H1 (cell line): ENCODE results near the gene DCTN3. TPM values are rescaled to one million over a fixed set of nuclear protein-coding genes. Genes with fewer than 3 reads are reported as not detected.

Experiments
- CTCF ChIA-PET: fragments of 300-600 bp; sonication (Branson Sonifier 250); formaldehyde crosslinking; loops from one replicate; lab custom pipeline; 2021; ENCODE audit not compliant: partially characterized antibody; lab: Charles Lee
- POLR2A ChIA-PET: fragments of 300-600 bp; sonication (Branson Sonifier 250); formaldehyde crosslinking; loops from one replicate; lab custom pipeline; 2021; ENCODE audit warnings: inconsistent platforms; ENCODE audit not compliant: partially characterized antibody; lab: Charles Lee
- DNase-seq, 2 experiments: peaks; one replicate each; pipeline versions ENCODE4 v3.0.0 to v3.0.0-alpha.2; 2010 to 2022; ENCODE audit warnings: low spot score in 2 of 2, low read depth in 1 of 2, mixed read lengths in 1 of 2
- FAIRE-seq: peaks from 2 replicates; lab custom pipeline; 2011; peaks lifted over from hg19 to GRCh38; lab: Jason Lieb, UNC
- H2AFZ ChIP-seq: 2 replicates; pipeline ENCODE4 v1.8.1; 2012; ENCODE audit warnings: low read length, inconsistent platforms
- H2AK5ac ChIP-seq: 2 replicates; pipeline ENCODE4 v1.6.1; 2013; ENCODE audit warnings: low read depth, low read length
- H2BK120ac ChIP-seq: replicated peaks from 2 replicates; pipeline ENCODE3; 2013; ENCODE audit warnings: low read depth, low read length, inconsistent platforms
- H2BK12ac ChIP-seq: 2 replicates; pipeline ENCODE4 v1.6.1; 2013; ENCODE audit warnings: low read depth, low read length
- H2BK15ac ChIP-seq: 2 replicates; pipeline ENCODE4 v1.6.1; 2013; ENCODE audit warnings: low read length
- H2BK20ac ChIP-seq: 2 replicates; pipeline ENCODE4 v1.6.1; 2013; ENCODE audit warnings: low read length
- H2BK5ac ChIP-seq: 2 replicates; pipeline ENCODE4 v1.6.1; 2013; ENCODE audit warnings: low read depth, low read length
- H3K14ac ChIP-seq: 2 replicates; pipeline ENCODE4 v1.6.1; 2013; ENCODE audit warnings: inconsistent platforms; ENCODE audit not compliant: insufficient read length
- H3K18ac ChIP-seq: 2 replicates; pipeline ENCODE4 v1.6.1; 2013; ENCODE audit warnings: low read length; ENCODE audit errors: extremely low read depth
- H3K23ac ChIP-seq: 2 replicates; pipeline ENCODE4 v1.6.1; 2013; ENCODE audit warnings: inconsistent platforms; ENCODE audit not compliant: insufficient read length
- H3K23me2 ChIP-seq: 2 replicates; pipeline ENCODE4 v1.6.1; 2013; ENCODE audit warnings: low read depth, low read length
- H3K27ac ChIP-seq: 2 replicates; pipeline ENCODE4 v1.6.1; 2011; ENCODE audit warnings: low read depth, low read length, inconsistent platforms
- H3K27me3 ChIP-seq, 4 experiments: replicated peaks in 1 of 4; 1 replicate in 1 of 4; 2 replicates in 3 of 4; pipeline versions ENCODE4 v1.6.1 to v1.8.1; 2011 to 2013; ENCODE audit warnings: low read length in 3 of 4, mild to moderate bottlenecking in 3 of 4, inconsistent platforms in 2 of 4, mixed read lengths in 2 of 4, moderate library complexity in 1 of 4; ENCODE audit not compliant: control insufficient read depth in 3 of 4, insufficient read depth in 3 of 4; ENCODE audit errors: extremely low read depth in 1 of 4
- H3K36me3 ChIP-seq, 4 experiments: 2 replicates each; pipeline versions ENCODE4 v1.6.1 to v1.8.1; 2011 to 2013; ENCODE audit warnings: mild to moderate bottlenecking in 4 of 4, low read length in 3 of 4, moderate library complexity in 2 of 4, control low read depth in 1 of 4, inconsistent platforms in 1 of 4; ENCODE audit not compliant: insufficient read depth in 4 of 4, control insufficient read depth in 2 of 4
- H3K4ac ChIP-seq: replicated peaks from 2 replicates; pipeline ENCODE3; 2013; ENCODE audit warnings: low read length, low read depth, mixed read lengths, inconsistent platforms; ENCODE audit not compliant: insufficient read length
- H3K4me1 ChIP-seq, 4 experiments: replicated peaks in 1 of 4; 1 replicate in 1 of 4; 2 replicates in 3 of 4; pipeline versions ENCODE4 v1.6.1 to v1.8.1; 2011 to 2013; ENCODE audit warnings: low read length in 3 of 4, inconsistent platforms in 2 of 4, mixed read lengths in 1 of 4; ENCODE audit not compliant: insufficient read depth in 4 of 4, control insufficient read depth in 3 of 4
- H3K4me2 ChIP-seq, 2 experiments: 2 replicates each; pipeline versions ENCODE4 v1.6.1 to v1.8.1; 2011 to 2013; ENCODE audit warnings: low read depth in 2 of 2, low read length in 2 of 2, control low read depth in 1 of 2, inconsistent platforms in 1 of 2, mild to moderate bottlenecking in 1 of 2; ENCODE audit not compliant: insufficient read depth in 1 of 2
- H3K4me3 ChIP-seq, 4 experiments: fragments of 200-600, 300-600 bp in 1 of 4; sonication (generic), shearing (Covaris generic), sonication (Bioruptor Twin) in 1 of 4; 2 replicates each; pipeline versions ENCODE4 v1.5.1 to v1.8.1; 2011 to 2016; ENCODE audit warnings: low read length in 4 of 4, low read depth in 3 of 4, control low read depth in 2 of 4, inconsistent platforms in 2 of 4, mild to moderate bottlenecking in 2 of 4, mixed read lengths in 1 of 4, moderate library complexity in 1 of 4; ENCODE audit not compliant: insufficient read depth in 2 of 4; ENCODE audit errors: extremely low read depth in 1 of 4
- H3K56ac ChIP-seq: replicated peaks from 2 replicates; pipeline ENCODE3; 2013; ENCODE audit warnings: low read depth, mild to moderate bottlenecking, mixed read lengths, low read length, inconsistent platforms; ENCODE audit not compliant: insufficient read length
- H3K79me1 ChIP-seq: 2 replicates; pipeline ENCODE4 v1.6.1; 2013; ENCODE audit warnings: low read depth, low read length, control low read depth
- H3K79me2 ChIP-seq, 2 experiments: 2 replicates each; pipeline versions ENCODE4 v1.6.1 to v1.8.1; 2012 to 2013; ENCODE audit warnings: low read length in 2 of 2, mild to moderate bottlenecking in 2 of 2, inconsistent platforms in 1 of 2; ENCODE audit not compliant: insufficient read depth in 2 of 2, control insufficient read depth in 1 of 2
- H3K9ac ChIP-seq, 4 experiments: replicated peaks in 1 of 4; 1 replicate in 1 of 4; 2 replicates in 3 of 4; pipeline versions ENCODE4 v1.6.1 to v1.8.1; 2011 to 2013; ENCODE audit warnings: low read depth in 3 of 4, low read length in 3 of 4, control low read depth in 2 of 4, mild to moderate bottlenecking in 2 of 4, moderate library complexity in 2 of 4, inconsistent platforms in 1 of 4; ENCODE audit errors: extremely low read depth in 1 of 4
- H3K9me3 ChIP-seq, 2 experiments: 2 replicates each; pipeline versions ENCODE4 v1.6.1 to v1.8.1; 2012 to 2013; ENCODE audit warnings: mild to moderate bottlenecking in 2 of 2, moderate library complexity in 2 of 2, control low read depth in 1 of 2, inconsistent platforms in 1 of 2, low read depth in 1 of 2, low read length in 1 of 2, mixed read lengths in 1 of 2; ENCODE audit not compliant: insufficient read depth in 2 of 2
- H4K20me1 ChIP-seq, 2 experiments: replicated peaks in 1 of 2; 2 replicates each; pipeline versions ENCODE3 to v1.8.1; 2011 to 2013; ENCODE audit warnings: inconsistent platforms in 2 of 2, low read length in 2 of 2, mild to moderate bottlenecking in 1 of 2; ENCODE audit not compliant: insufficient read depth in 2 of 2, control insufficient read depth in 1 of 2
- H4K5ac ChIP-seq: 2 replicates; pipeline ENCODE4 v1.6.1; 2013; ENCODE audit warnings: low read length, low read depth, mixed read lengths, inconsistent platforms; ENCODE audit not compliant: insufficient read length
- H4K8ac ChIP-seq: 2 replicates; pipeline ENCODE4 v1.8.0; 2013; ENCODE audit warnings: mild to moderate bottlenecking, moderate library complexity, low read length, inconsistent platforms; ENCODE audit not compliant: insufficient read depth; ENCODE audit errors: extremely low read depth
- H4K91ac ChIP-seq: replicated peaks from 2 replicates; pipeline ENCODE3; 2013; ENCODE audit warnings: low read length, mixed read lengths, inconsistent platforms; ENCODE audit not compliant: insufficient read length
- ASH2L ChIP-seq: fragments of 200-600, 300-600 bp; sonication (generic); IDR thresholded peaks from one replicate; pipeline ENCODE4 v1.7.1; 2017; ENCODE audit warnings: low read length
- CBX8 ChIP-seq: fragments of 300-800, 300-1000 bp; sonication (generic); IDR thresholded peaks from 2 replicates; pipeline ENCODE4 v1.7.1; 2016; ENCODE audit warnings: low read depth, low read length, borderline replicate concordance
- CTBP2 ChIP-seq: IDR thresholded peaks from 2 replicates; pipeline ENCODE4 v1.7.0; 2011; ENCODE audit warnings: borderline replicate concordance, mild to moderate bottlenecking, moderate library complexity, mixed read lengths, low read length; ENCODE audit not compliant: insufficient read depth, insufficient read length
- EZH2 ChIP-seq: fragments of 200-600 bp; sonication (generic); IDR thresholded peaks from 2 replicates; pipeline ENCODE4 v1.7.1; 2012; ENCODE audit warnings: low read depth, mild to moderate bottlenecking, moderate library complexity, low read length, inconsistent platforms; ENCODE audit not compliant: severe bottlenecking
- KDM1A ChIP-seq: fragments of 200-600, 300-600 bp; sonication (generic); IDR thresholded peaks from 2 replicates; pipeline ENCODE4 v1.7.1; 2016; ENCODE audit warnings: mild to moderate bottlenecking, low read length, borderline replicate concordance
- PHF8 ChIP-seq: fragments of 200-600 bp; sonication (generic); conservative IDR thresholded peaks from 2 replicates; pipeline ENCODE4 v1.7.1; 2012; ENCODE audit warnings: low read depth, mild to moderate bottlenecking, inconsistent platforms, low read length, moderate library complexity
- SP1 ChIP-seq: IDR thresholded peaks from 2 replicates; pipeline ENCODE4 v1.6.1; 2011; ENCODE audit warnings: low read depth, low read length
- SP2 ChIP-seq: IDR thresholded peaks from 2 replicates; pipeline ENCODE4 v1.6.1; 2012; ENCODE audit warnings: mild to moderate bottlenecking, low read length, inconsistent platforms
- SP4 ChIP-seq: IDR thresholded peaks from 2 replicates; pipeline ENCODE4 v1.6.1; 2012; ENCODE audit warnings: low read length, inconsistent platforms
- TAF1 ChIP-seq: IDR thresholded peaks from 2 replicates; pipeline ENCODE4 v1.6.1; 2011; ENCODE audit warnings: mild to moderate bottlenecking, low read depth, low read length
- TAF7 ChIP-seq: optimal IDR thresholded peaks from 2 replicates; pipeline ENCODE3; 2011; ENCODE audit warnings: low read depth, mild to moderate bottlenecking, inconsistent platforms, low read length, moderate library complexity, borderline replicate concordance
- TCF12 ChIP-seq: IDR thresholded peaks from 2 replicates; pipeline ENCODE4 v1.6.1; 2011; ENCODE audit warnings: low read depth, mild to moderate bottlenecking, low read length
- TEAD4 ChIP-seq: IDR thresholded peaks from 2 replicates; pipeline ENCODE4 v1.6.1; 2012; ENCODE audit warnings: low read depth, low read length, inconsistent platforms, mixed read lengths
- WGBS, 2 experiments: shearing (Covaris generic) in 1 of 2; methylation state at CpG; one replicate each; pipeline versions ENCODE4 v1.1.6 to v1.1.7; 2013 to 2015; ENCODE audit warnings: low lambda C conversion rate in 2 of 2, mixed read lengths in 2 of 2, inconsistent platforms in 1 of 2, low coverage in 1 of 2, missing lambda C conversion rate in 1 of 2; ENCODE audit not compliant: insufficient replicate concordance in 2 of 2, insufficient coverage in 1 of 2, insufficient read length in 1 of 2; ENCODE audit errors: extremely low coverage in 1 of 2, missing lambda C conversion rate in 1 of 2; 5-methylcytosine and 5-hydroxymethylcytosine counted together
- polyA plus RNA-seq, 7 experiments: library from polyadenylated mRNA; depleted of rRNA in 3 of 7; stranded (reverse) in 5 of 7; unstranded in 2 of 7; fragments of >200 nt in 5 of 7; fragments of 200-250 nt in 2 of 7; gene quantifications; 1 replicate in 5 of 7; 2 replicates in 1 of 7; 4 replicates in 1 of 7; pipeline versions ENCODE4 v1.2.1 to v1.2.3, GENCODE V29; 2011 to 2013; ENCODE audit warnings: missing spikeins in 2 of 7, mixed read lengths in 2 of 7
- total RNA-seq: library from RNA; stranded (reverse); fragmentation: NEBNext Ultra II Directional; extraction: Animal tissue kit (Norgen Biotek cat#: 25700); gene quantifications from 2 replicates; pipeline ENCODE4 v1.2.1, GENCODE V29; 2021

The DCTN3 gene
- total and polyA plus RNA-seq, 2 of the 8 experiments (the other 6 are each of a cell fraction or from before 2014, with no cell fraction given): 25.6 to 39.2 TPM

GRCh38 chr9:34638138-34638445 is 17.8 kb upstream of the DCTN3 start:
- H3K4ac ChIP-seq: no peak overlapping the region
- peaks cover 10% of the 10 kb centered on the region for H3K79me1 ChIP-seq
- 25% methylated on average over 7 of the region's 7 CpGs; no CpG with 5 or more reads in 1 of the 2 experiments for WGBS, 2 experiments
- H3K56ac ChIP-seq: no peak overlapping the region
- H2BK20ac ChIP-seq: no peak overlapping the region
- no peak for FAIRE-seq
- ChIA-PET POLR2A (interaction anchor here (0.6 to 11.3 kb wide), 10 partner anchors 8 to 59 kb away, joined by 3 to 127 read pairs (median 4); partner anchors contain the start of genes GALT, IL11RA and RPP25L), CTCF (interaction anchor here (0.9 to 18.5 kb wide), 15 partner anchors 8 to 201 kb away, joined by 3 to 401 read pairs (median 6); partner anchors contain the start of genes ARID3C, CCL21, CCL27 and DCTN3)
- H3K27me3 ChIP-seq: peaks cover 0 to 6% (median 3%) of the 10 kb centered on the region in 4 experiments; a peak in 2 of 7 replicates
- H3K4me3 ChIP-seq: peak overlapping the region; percentile 19 to 78 (median 52); a peak in 7 of 8 replicates
- peaks cover 0 to 6% (median 2%) of the 10 kb centered on the region in 4 experiments; a peak in 3 of 8 replicates for H3K36me3 ChIP-seq
- peak overlapping the region in 1 of 4 experiments; percentile 42; a peak in 1 of 7 replicates for H3K9ac ChIP-seq
- H3K23ac ChIP-seq: no peak overlapping the region
- peaks cover 9% of the 10 kb centered on the region for H3K23me2 ChIP-seq
- no peak overlapping the region for H4K5ac ChIP-seq
- H3K79me2 ChIP-seq: peaks cover 0 to 11% of the 10 kb centered on the region in 2 experiments; a peak in 2 of 4 replicates
- H3K27ac ChIP-seq: no peak overlapping the region; the same call in 1 of the 2 replicates
- H3K9me3 ChIP-seq: no peaks in the 10 kb centered on the region
- H4K20me1 ChIP-seq: peaks cover 0 to 11% of the 10 kb centered on the region in 2 experiments
- no peak overlapping the region; the same call in 1 of the 2 replicates for H4K8ac ChIP-seq
- peak overlapping the region; percentile 42 for H4K91ac ChIP-seq
- no peak overlapping the region for H3K14ac ChIP-seq
- H2BK12ac ChIP-seq: peak overlapping the region; percentile 68; the same call in 1 of the 2 replicates
- peaks cover 2 to 11% (median 8%) of the 10 kb centered on the region in 4 experiments; a peak in 4 of 7 replicates for H3K4me1 ChIP-seq
- peak overlapping the region; percentile 89; the same call in 1 of the 2 replicates for H3K18ac ChIP-seq
- no peak overlapping the region for H2BK120ac ChIP-seq
- no peak overlapping the region; the same call in 1 of the 2 replicates for H2AFZ ChIP-seq
- H2BK5ac ChIP-seq: peak overlapping the region; percentile 56; the same call in 1 of the 2 replicates
- H3K4me2 ChIP-seq: peak overlapping the region; percentile 84 to 91
- DNase-seq: peak in 1 of 2 experiments; percentile 33
- H2AK5ac ChIP-seq: no peak overlapping the region
- H2BK15ac ChIP-seq: peak overlapping the region; percentile 14; the same call in 1 of the 2 replicates
- 0 out of 2 replicates have a peak, but pooled peaks have one; percentile 56 for TF ChIP-seq TAF1
- TF ChIP-seq TEAD4: 0 out of 2 replicates have a peak, but pooled peaks have one; percentile 14
- no peak for TF ChIP-seq SP2
- TF ChIP-seq CTBP2: no peak
- no peak for TF ChIP-seq TAF7
- TF ChIP-seq KDM1A: no peak
- TF ChIP-seq SP1: no peak
- TF ChIP-seq SP4: no peak
- no peak for TF ChIP-seq CBX8
- no peak for TF ChIP-seq EZH2
- TF ChIP-seq TCF12: 0 out of 2 replicates have a peak, but pooled peaks have one; percentile 1
- TF ChIP-seq ASH2L: no peak
- no peak for TF ChIP-seq PHF8
